K562 (cell line): Measurements from ENCODE around the gene HES5. TPM values are rescaled to one million over a fixed set of nuclear protein-coding genes. Genes with fewer than 3 reads are reported as not detected.

ENCODE experiments used
- ATF1 ChIP-seq, 2 experiments: fragments of 450-650 bp in 1 of 2; IDR thresholded peaks; 2 replicates each; pipeline ENCODE4 v1.6.1; 2016; ENCODE audit warnings: missing compliant biosample characterization in 1 of 2, missing genetic modification characterization in 1 of 2
- BCL6 ChIP-seq: fragments of 250-450 bp; sonication (Bioruptor Pico); IDR thresholded peaks from 2 replicates; pipeline ENCODE4 v1.4.0; 2020
- BRD9 ChIP-seq: fragments of 450-650 bp; IDR thresholded peaks from 2 replicates; pipeline ENCODE4 v1.6.1; 2018; ENCODE audit warnings: low read depth; ENCODE audit not compliant: partially characterized antibody
- CHCHD3 ChIP-seq: fragments of 250-450 bp; sonication (Bioruptor Pico); IDR thresholded peaks from 2 replicates; pipeline ENCODE4 v2.1.2; 2022; ENCODE audit warnings: mild to moderate bottlenecking
- JUN ChIP-seq, 2 experiments: sonication (generic) in 1 of 2; formaldehyde crosslinking in 1 of 2; IDR thresholded peaks; 2 replicates each; pipeline versions ENCODE4 v1.6.1 to v1.8.0; 2012 to 2022; ENCODE audit warnings: borderline replicate concordance in 2 of 2, mild to moderate bottlenecking in 2 of 2, improper control_type of control experiment in 1 of 2, low read depth in 1 of 2, low read length in 1 of 2, missing genetic modification reagents in 1 of 2
- KLF6 ChIP-seq: fragments of 250-450 bp; sonication (Bioruptor Pico); IDR thresholded peaks from 2 replicates; pipeline ENCODE4 v1.4.0; 2020; ENCODE audit warnings: mild to moderate bottlenecking, moderate library complexity, borderline replicate concordance
- MAZ ChIP-seq, 2 experiments: fragments of 450-650 bp in 1 of 2; sonication (generic) in 1 of 2; formaldehyde crosslinking; IDR thresholded peaks in 1 of 2; conservative IDR thresholded peaks in 1 of 2; 2 replicates each; pipeline versions ENCODE4 v1.4.0 to v1.5.0; 2020; ENCODE audit warnings: mild to moderate bottlenecking in 1 of 2, missing genetic modification reagents in 1 of 2
- POLR2G ChIP-seq: fragments of 200-400 bp; formaldehyde crosslinking; IDR thresholded peaks from 2 replicates; pipeline ENCODE4 v1.6.1; 2017; ENCODE audit warnings: low read depth, mild to moderate bottlenecking, antibody characterized with exemption, low read length, moderate library complexity
- SAFB2 ChIP-seq: fragments of 200-400 bp; formaldehyde crosslinking; IDR thresholded peaks from 2 replicates; pipeline ENCODE4 v1.6.1; 2018; ENCODE audit warnings: borderline replicate concordance, low read length, low read depth, moderate library complexity; ENCODE audit not compliant: severe bottlenecking
- SMAD3 ChIP-seq: fragments of 450-650 bp; formaldehyde crosslinking; conservative IDR thresholded peaks from 2 replicates; pipeline ENCODE4 v1.4.0; 2020; ENCODE audit warnings: mild to moderate bottlenecking
- SPI1 ChIP-seq: IDR thresholded peaks from 2 replicates; pipeline ENCODE4 v1.6.1; 2011; ENCODE audit warnings: low read depth, low read length, control low read depth, borderline replicate concordance
- TAF9B ChIP-seq: fragments of 450-650 bp; IDR thresholded peaks from 2 replicates; pipeline ENCODE4 v1.6.1; 2018; ENCODE audit warnings: mild to moderate bottlenecking; ENCODE audit not compliant: partially characterized antibody
- TCF3 ChIP-seq: sonication (generic); formaldehyde crosslinking; IDR thresholded peaks from 2 replicates; pipeline ENCODE4 v1.4.0; 2020; ENCODE audit warnings: mild to moderate bottlenecking, missing genetic modification reagents
- ZFX ChIP-seq: sonication (generic); formaldehyde crosslinking; IDR thresholded peaks from 2 replicates; pipeline ENCODE4 v1.8.0; 2022; ENCODE audit warnings: mild to moderate bottlenecking, missing genetic modification reagents, moderate library complexity
- ZNF175 ChIP-seq: fragments of 200-800 bp; sonication (Bioruptor generic); IDR thresholded peaks from 2 replicates; pipeline ENCODE4 v1.6.1; 2016; ENCODE audit warnings: low read depth, mild to moderate bottlenecking, missing genetic modification characterization, missing compliant biosample characterization
- polyA plus RNA-seq, 8 experiments: library from polyadenylated mRNA; depleted of rRNA in 4 of 8; stranded (reverse) in 5 of 8; unstranded in 3 of 8; fragments of >200 nt; fragmentation: Nextera tagmentation in 2 of 8; fragmentation: Illumina TruSeq in 1 of 8; extraction: Ambion mirVana in 2 of 8; extraction: Trizol in 1 of 8; gene quantifications; 2 replicates each; pipeline versions ENCODE4 v1.2.1 to v1.2.3, GENCODE V29; 2011 to 2014; ENCODE audit warnings: inconsistent platforms in 1 of 8, missing spikeins in 1 of 8
- total RNA-seq, 7 experiments: library from RNA; depleted of rRNA in 6 of 7; stranded (reverse); fragments of >200 nt in 6 of 7; fragmentation: Illumina TruSeq in 2 of 7; extraction: Trizol in 2 of 7; gene quantifications; 2 replicates each; pipeline versions ENCODE4 v1.2.1 to v1.2.3, GENCODE V29; 2011 to 2021; ENCODE audit warnings: low replicate concordance in 1 of 7
- TF ChIP-seq, protein P1 (sequence below): fragments of 450-650 bp; formaldehyde crosslinking; IDR thresholded peaks from 2 replicates; pipeline ENCODE4 v1.4.0; 2022; ENCODE audit warnings: missing genetic modification characterization
- TF ChIP-seq, protein P2 (sequence below), 3 experiments: IDR thresholded peaks in 2 of 3; conservative IDR thresholded peaks in 1 of 3; 2 replicates each; pipeline ENCODE4 v1.5.1; 2011 to 2012; ENCODE audit warnings: low read length in 3 of 3, mild to moderate bottlenecking in 3 of 3, control low read depth in 2 of 3, improper control_type of control experiment in 1 of 3, inconsistent platforms in 1 of 3, low read depth in 1 of 3, mixed read lengths in 1 of 3, moderate library complexity in 1 of 3; ENCODE audit not compliant: insufficient read depth in 2 of 3
- TF ChIP-seq, protein P3 (sequence below): sonication (generic); formaldehyde crosslinking; IDR thresholded peaks from 2 replicates; pipeline ENCODE4 v1.8.0; 2023; ENCODE audit warnings: mild to moderate bottlenecking, missing genetic modification reagents
- TF ChIP-seq, protein P4 (sequence below): fragments of 250-450 bp; sonication (Bioruptor Pico); IDR thresholded peaks from 2 replicates; pipeline ENCODE4 v1.5.0; 2021; ENCODE audit warnings: mild to moderate bottlenecking, borderline replicate concordance

HES5 gene
- total and polyA plus RNA-seq, 9 of the 15 experiments (the other 6 are each of a cell fraction or from before 2014, with no cell fraction given), result not detected

DNA sequence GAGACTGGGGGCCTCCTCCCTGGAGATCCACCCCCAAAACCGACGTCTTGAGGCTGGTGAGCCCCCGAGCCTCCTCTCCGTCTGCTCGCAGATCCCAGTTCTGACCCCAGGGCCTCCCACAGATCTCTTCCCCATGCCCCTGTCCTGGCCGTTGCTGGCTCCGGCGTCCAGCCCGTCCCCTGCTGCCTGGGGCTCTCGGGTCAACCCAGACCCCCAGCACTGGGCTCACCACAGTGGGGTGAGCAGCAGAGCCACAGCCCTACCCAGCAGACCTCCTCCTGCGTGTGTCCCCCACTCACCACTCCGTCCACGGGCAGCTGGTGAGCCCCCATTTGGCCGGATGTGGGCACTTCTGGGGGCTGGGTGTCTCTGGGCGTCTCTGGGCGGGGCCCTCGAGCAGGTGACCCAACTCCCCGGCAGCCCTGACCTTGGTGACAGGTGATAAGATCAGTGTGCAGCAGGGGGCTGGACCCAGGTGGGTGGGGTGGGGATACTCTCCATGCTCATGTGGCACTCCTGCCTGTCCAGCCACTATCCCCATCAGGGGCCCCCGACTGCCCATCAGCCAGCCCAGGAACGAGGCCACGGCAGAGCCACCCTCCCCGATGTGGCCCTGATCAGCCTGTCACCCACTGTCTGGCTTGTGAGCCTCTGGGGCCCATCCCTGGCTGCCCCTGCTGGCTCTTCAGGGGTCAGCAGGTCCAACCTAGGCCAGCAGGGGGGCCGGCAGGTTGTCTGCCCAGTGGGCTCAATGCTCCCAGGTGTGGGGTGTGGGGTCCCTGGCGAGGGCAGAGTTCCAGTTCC, 26.8 kb upstream of the HES5 start (continued):
- TF ChIP-seq SPI1 (no peak), BRD9 (no peak), TAF9B (no peak), POLR2G (peak; percentile 18; the same call in 1 of the 2 replicates), MAZ (CRISPR knock-in tag; conservative IDR thresholded peaks at IDR 0.05 in 1 of 2, IDR thresholded peaks at IDR 0.05 in 1 of 2) (peak in 1 of 2 experiments; percentile 62; a peak in 1 of 4 replicates), SAFB2 (no peak), KLF6 (CRISPR knock-in tag) (no peak), JUN (IDR thresholded peaks at IDR 0.05; ENCODE audit: borderline replicate concordance, low read depth, low read length) (no peak), JUN (CRISPR knock-in tag; IDR thresholded peaks at IDR 0.05; ENCODE audit: borderline replicate concordance) (no peak), ZNF175 (CRISPR knock-in tag) (0 out of 2 replicates have a peak, but pooled peaks have one; percentile 1), ATF1 (CRISPR knock-in tag; IDR thresholded peaks at IDR 0.05) (no peak), ATF1 (tag; IDR thresholded peaks at IDR 0.05) (0 out of 2 replicates have a peak, but pooled peaks have one; percentile 26), CHCHD3 (CRISPR knock-in tag) (no peak), SMAD3 (CRISPR knock-in tag) (0 out of 2 replicates have a peak, but pooled peaks have one; percentile 18), TCF3 (CRISPR knock-in tag) (no peak), BCL6 (no peak), ZFX (CRISPR knock-in tag) (peak; percentile 51)
- TF ChIP-seq, protein P1, sequence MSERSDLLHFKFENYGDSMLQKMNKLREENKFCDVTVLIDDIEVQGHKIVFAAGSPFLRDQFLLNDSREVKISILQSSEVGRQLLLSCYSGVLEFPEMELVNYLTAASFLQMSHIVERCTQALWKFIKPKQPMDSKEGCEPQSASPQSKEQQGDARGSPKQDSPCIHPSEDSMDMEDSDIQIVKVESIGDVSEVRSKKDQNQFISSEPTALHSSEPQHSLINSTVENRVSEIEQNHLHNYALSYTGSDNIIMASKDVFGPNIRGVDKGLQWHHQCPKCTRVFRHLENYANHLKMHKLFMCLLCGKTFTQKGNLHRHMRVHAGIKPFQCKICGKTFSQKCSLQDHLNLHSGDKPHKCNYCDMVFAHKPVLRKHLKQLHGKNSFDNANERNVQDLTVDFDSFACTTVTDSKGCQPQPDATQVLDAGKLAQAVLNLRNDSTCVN (CRISPR knock-in tag), result no peak
- TF ChIP-seq, protein P2, sequence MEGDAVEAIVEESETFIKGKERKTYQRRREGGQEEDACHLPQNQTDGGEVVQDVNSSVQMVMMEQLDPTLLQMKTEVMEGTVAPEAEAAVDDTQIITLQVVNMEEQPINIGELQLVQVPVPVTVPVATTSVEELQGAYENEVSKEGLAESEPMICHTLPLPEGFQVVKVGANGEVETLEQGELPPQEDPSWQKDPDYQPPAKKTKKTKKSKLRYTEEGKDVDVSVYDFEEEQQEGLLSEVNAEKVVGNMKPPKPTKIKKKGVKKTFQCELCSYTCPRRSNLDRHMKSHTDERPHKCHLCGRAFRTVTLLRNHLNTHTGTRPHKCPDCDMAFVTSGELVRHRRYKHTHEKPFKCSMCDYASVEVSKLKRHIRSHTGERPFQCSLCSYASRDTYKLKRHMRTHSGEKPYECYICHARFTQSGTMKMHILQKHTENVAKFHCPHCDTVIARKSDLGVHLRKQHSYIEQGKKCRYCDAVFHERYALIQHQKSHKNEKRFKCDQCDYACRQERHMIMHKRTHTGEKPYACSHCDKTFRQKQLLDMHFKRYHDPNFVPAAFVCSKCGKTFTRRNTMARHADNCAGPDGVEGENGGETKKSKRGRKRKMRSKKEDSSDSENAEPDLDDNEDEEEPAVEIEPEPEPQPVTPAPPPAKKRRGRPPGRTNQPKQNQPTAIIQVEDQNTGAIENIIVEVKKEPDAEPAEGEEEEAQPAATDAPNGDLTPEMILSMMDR (IDR thresholded peaks at IDR 0.05 in 2 of 3, conservative IDR thresholded peaks at IDR 0.05 in 1 of 3; ENCODE audit: insufficient read depth in 2 of 3, low read depth in 1 of 3, low read length in 3 of 3), result peak in 2 of 3 experiments; percentile 35 to 51; a peak in 4 of 6 replicates
- TF ChIP-seq, protein P3, sequence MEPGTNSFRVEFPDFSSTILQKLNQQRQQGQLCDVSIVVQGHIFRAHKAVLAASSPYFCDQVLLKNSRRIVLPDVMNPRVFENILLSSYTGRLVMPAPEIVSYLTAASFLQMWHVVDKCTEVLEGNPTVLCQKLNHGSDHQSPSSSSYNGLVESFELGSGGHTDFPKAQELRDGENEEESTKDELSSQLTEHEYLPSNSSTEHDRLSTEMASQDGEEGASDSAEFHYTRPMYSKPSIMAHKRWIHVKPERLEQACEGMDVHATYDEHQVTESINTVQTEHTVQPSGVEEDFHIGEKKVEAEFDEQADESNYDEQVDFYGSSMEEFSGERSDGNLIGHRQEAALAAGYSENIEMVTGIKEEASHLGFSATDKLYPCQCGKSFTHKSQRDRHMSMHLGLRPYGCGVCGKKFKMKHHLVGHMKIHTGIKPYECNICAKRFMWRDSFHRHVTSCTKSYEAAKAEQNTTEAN (CRISPR knock-in tag), result no peak
- TF ChIP-seq, protein P4, sequence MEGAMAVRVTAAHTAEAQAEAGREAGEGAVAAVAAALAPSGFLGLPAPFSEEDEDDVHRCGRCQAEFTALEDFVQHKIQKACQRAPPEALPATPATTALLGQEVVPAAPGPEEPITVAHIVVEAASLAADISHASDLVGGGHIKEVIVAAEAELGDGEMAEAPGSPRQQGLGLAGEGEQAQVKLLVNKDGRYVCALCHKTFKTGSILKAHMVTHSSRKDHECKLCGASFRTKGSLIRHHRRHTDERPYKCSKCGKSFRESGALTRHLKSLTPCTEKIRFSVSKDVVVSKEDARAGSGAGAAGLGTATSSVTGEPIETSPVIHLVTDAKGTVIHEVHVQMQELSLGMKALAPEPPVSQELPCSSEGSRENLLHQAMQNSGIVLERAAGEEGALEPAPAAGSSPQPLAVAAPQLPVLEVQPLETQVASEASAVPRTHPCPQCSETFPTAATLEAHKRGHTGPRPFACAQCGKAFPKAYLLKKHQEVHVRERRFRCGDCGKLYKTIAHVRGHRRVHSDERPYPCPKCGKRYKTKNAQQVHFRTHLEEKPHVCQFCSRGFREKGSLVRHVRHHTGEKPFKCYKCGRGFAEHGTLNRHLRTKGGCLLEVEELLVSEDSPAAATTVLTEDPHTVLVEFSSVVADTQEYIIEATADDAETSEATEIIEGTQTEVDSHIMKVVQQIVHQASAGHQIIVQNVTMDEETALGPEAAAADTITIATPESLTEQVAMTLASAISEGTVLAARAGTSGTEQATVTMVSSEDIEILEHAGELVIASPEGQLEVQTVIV (CRISPR knock-in tag), result 0 out of 2 replicates have a peak, but pooled peaks have one; percentile 30
